ENCODE data around the gene SLC51A. TPM values are rescaled to one million over a fixed set of nuclear protein-coding genes. Genes with fewer than 3 reads are reported as not detected.
"Not testable (repeated sequence)": the region's sequence is repeated elsewhere in the genome, so short reads cannot be mapped to it uniquely, and the experiment has no call there.

SLC51A gene
- not detected in 2 replicates for total RNA-seq (2014; rRNA removed; shearing (Covaris generic))
- not detected in 2 replicates for polyA plus RNA-seq (2015; cell fraction: cytosol; rRNA removed)
- 0.11 TPM in 1 of 2 replicates, not detected in the other for polyA plus RNA-seq (2015; cell fraction: nucleus; rRNA removed)

DNA sequence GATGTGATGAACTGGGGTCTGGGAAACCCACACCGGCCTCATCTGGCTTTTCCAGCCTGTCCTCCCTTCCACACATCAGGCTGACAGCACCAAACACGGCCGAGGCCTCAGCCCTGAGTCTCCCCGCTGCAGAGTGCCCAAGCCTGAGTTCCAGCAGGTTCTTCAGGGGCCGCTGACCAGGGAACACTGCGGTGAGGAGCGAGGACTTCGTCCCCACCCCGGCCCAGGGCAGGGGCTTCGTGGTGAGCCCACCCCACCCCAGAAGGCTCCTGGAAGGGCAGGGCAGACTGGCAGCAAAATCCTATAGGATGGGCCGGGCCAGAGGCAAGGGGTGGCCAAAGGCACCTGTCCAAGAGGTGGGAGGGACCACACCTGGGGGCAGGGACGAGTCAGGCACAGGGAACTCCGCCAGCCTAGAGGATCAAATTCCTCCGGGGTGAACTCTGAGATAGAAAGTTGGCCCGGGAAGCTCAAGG, at the start of gene SLC51A:
SLC51A (plus strand) TSS at position 446 of the 476 bp plus-strand sequence. CDS start 179 bp downstream, outside the sequence.
- DNase-seq (ENCODE audit: low read depth): no peak

DNA sequence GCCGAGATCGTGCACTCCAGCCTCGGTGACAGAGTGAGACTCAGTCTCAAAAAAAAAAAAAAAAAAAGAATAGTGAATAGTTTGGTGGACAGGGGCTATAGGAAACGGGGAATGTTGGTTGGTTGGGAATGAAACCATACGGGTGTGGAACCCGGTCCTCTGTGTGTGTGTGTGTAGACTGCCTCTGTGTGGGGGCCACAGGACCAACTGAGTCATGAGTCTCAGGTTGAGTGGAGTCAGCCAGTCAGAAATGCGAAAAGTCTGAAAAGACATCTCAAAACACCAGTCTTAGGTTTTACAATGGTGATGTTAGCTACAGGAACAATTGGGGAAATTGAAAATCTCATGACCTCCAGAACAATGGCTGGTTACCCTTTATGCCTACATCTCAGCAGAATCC, 49.6 kb upstream of the SLC51A start:
- DNase-seq (ENCODE audit: low read depth): no peak

DNA sequence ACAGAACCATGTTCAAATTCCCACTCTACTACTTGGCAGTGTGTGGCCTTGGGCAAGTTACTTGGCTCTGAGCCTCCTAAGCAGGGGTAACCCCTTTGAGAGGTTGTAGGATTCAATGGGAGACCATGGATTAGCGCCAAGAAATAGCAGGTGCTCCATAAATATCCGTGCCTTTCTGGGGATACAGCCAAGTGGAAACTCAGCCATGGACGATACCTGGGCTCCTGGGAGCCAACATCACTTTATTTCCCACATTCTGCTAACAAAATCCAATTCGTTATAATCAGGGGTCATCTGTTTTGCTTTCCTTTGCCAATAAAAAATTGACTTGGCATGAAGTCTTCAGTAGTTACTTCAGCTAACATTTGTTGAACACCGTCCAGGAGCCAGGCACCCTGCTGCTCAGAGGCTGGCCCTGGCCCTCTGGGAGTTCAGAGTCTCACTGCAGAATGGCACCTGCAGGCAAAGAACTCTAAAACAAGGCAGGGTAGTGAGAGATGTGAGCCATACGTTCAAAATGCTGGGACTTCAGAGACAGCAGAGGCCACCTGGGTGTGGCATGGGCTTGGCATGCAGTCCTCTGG, 47.4 kb upstream of the SLC51A start:
- DNase-seq (ENCODE audit: low read depth): no peak

DNA sequence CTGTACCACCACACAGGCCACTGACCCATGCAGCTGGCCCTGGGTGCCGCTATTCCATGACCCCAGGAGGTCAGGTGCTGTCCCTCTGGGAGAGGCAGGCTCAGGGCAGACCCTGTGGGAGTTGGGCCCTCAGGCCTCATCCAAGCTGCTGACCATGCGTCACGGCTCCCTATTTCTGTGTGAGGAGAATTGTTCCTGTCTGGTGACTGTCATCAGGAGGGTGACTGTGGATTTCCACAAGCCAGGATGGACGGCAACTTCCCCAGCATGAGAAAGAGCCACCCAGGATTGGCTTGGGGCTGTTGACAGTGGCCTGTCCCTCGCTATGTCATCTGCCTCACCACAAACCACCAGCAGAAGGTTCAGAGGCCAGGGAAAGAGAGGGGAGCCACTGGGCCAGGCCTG, 46.5 kb upstream of the SLC51A start:
- no peak for DNase-seq (ENCODE audit: low read depth)

DNA sequence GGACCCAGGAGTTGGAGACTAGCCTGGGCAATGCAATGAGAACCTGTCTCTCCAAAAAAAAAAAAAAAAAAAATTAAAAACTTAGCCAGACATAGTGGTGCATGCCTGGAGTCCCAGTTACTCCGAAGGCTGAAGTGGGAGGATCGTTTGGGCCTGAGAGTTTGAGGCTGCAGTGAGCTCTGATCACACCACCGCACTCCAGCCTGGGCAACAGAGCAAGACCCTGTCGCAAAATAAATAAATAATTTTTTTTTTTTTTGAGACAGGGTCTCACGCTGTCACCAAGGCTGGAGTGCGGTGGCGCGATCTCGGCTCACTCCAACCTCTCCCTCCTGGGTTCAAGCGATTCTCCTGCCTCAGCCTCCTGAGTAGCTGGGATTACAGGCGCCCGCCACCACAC, 46.0 kb upstream of the SLC51A start:
- DNase-seq (ENCODE audit: low read depth): not testable (repeated sequence)

DNA sequence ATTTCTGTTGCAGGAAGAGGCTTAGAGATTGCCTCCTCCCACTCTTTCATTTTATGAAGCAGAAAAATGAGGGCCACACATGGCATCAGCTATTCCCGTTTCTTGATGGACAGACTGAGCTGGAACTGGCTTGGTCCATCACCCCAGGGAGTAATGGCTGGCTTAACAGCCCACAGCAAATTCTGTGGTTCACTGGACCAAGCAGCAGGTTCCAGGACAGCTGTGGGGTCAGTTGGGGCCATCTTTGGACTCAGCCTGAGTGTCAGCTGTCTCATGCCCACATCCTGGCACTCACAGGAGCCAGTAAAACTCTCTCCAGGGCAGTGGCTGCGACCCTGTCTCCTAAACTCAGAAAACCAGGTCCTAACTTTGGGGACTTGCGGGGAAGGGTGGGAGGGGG, 41.7 kb upstream of the SLC51A start:
- DNase-seq (ENCODE audit: low read depth): no peak

DNA sequence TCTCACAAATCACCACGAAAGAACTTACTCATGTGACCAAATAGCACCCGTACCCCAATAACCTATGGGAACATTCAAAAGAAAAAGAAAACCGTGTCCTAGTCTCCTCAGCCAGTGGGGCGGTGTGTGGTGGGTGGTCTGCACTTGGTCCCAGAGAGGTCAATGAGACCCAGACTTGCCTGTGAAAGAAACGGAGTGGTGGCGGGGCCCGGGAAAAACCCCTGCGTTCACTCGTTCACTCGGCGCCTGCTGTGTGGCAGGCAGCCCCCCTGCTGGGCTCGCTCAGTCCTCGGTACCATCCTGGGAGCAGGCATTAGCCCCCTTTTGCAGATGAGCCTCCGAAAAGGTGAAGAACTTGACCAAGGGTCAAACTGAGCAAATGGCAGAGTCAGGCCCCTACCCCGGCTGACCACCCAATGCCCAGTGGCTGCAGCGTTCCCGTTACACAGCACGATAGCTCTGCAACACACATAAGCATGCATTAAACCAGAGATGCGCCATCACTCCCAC, 41.2 kb upstream of the SLC51A start:
- DNase-seq (ENCODE audit: low read depth): no peak

DNA sequence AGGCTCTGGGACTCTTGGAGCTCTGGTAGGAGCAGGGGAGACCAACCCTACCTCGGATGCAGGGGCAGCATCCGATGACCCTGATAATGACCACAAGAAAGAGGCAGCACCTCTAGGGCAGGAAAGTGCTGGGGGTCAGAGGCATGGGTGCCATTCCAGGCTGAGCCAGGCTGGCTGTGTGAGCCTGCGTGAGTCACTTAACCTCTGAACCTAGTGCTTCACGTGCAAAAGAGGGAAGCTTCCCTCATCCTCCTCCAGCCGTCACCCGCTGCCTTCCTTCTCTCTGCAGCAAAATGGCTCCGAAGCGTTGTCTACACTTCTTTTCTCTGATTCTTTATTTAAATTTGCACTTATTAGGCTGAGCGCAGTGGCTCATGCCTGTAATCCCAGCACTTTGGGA, 40.6 kb upstream of the SLC51A start:
- DNase-seq (ENCODE audit: low read depth): no peak

DNA sequence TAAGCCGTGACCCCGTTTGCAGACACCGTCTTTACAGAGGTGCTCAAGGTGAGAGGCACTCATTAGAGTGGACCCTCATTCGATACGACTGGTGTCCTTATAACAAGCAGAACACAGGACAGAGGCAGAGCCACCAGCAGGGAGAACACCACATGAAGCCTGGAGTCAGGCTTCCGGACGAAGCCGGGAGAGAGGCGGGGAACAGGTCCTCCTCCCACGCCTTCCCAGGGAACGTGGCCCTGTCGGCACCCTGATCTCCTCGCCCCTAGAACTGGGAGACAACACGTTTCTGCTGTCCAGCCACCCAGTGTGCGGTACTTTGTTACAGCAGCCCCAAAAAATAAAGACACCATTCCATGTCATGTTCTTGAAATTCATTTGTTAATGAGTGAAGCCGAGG, 38.8 kb upstream of the SLC51A start:
- DNase-seq (ENCODE audit: low read depth): no peak

DNA sequence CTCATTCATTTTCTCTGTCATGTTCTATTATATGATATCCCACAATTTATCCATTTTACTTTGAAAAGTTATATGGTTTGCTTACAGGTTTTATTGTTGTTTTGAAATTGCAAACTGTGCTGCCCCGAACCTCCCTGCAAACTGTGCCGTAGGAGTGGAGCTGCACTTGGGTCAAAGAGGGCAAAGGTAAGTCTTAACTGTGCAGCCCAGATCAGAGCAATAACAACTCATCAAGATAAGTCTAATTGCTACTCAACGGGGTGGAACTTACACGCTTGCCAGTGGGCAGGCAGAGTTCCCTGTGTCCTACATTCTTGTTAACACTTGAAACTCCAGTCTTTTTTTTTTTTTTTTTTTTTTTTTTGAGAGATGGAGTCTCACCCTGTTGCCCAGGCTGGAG, 38.4 kb upstream of the SLC51A start:
- no peak for DNase-seq (ENCODE audit: low read depth)

DNA sequence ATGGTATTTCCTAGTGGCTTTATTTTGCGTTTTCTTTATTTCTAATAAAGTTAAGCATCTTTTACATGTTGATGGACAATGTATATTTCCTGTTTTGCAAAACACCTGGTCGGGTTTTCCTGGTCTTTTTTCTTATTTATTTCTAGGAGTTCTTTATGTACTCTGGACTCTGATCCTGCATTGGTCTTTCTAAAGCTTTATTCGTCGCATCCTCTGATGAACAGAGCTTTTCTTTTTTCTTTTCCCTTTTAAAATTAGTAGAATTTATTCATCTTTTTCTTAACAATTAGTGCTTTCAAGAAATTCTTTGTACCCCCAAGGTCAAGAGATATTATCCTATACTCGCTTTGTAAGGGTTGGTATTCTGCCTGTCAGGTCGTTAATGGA, 37.3 kb upstream of the SLC51A start:
- no peak for DNase-seq (ENCODE audit: low read depth)

DNA sequence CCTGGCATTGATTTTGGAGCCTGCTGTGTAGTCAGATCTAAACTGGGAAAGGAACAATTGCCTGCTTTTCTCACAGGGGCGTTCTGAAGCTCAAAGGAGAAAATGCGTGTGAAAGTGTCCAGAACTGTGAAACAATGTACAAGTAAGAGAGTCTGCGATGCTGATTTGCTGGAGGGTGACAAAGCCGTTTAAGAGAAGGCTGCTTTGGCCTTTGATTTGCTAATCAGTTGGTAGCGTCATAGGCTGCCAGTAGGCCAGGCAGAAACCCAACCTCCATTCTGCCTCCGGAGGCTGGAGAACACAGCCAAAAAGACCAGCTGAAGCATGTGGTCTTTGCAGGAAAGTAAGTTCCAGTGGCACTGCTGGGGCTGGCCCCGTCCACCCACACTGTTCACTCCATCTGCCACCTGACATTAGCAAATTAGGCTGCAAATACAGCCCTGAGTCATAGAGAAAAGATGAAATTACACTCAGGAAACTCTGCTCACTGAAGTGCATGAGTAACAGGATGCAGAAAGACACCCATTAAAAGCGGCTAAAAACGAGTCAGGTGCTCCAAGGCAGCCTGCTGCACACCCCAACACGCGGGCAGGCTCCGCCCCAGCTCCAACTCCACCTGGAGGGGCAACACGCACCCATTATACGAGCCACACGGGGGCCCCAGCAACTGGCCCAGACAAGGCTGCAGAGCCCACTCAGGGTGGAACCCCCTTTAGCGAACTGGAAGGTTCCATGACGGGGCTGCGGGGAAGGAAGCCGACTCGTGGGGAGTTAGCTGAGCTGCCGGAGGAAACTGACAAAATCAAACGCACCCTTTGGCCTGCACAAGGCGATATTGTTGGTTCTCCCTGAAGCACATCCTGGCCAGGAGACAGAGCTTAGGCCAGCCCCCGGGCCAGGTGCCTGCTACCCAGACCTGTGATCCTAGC, 36.7 kb upstream of the SLC51A start:
- peak; percentile 84 for DNase-seq (ENCODE audit: low read depth)

DNA sequence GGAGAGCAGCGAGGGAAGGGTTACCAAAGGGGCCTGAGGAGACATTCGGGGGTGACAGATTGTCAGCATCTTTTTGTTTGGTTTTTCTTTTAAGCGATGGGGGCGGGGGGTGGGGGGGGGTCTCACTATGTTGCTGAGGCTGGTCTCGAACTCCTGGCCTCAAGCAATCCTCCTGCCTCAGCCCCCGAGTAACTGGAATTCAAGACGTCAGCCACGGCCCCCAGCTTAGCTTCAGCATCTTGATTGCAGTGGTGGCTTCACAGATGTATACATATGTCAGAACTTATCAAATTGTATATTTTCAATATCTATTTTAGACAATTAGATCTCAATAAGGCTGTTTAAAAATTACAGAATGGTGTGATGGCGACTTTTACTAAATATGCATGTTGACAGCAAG, 36.0 kb upstream of the SLC51A start:
- DNase-seq (ENCODE audit: low read depth): no peak

DNA sequence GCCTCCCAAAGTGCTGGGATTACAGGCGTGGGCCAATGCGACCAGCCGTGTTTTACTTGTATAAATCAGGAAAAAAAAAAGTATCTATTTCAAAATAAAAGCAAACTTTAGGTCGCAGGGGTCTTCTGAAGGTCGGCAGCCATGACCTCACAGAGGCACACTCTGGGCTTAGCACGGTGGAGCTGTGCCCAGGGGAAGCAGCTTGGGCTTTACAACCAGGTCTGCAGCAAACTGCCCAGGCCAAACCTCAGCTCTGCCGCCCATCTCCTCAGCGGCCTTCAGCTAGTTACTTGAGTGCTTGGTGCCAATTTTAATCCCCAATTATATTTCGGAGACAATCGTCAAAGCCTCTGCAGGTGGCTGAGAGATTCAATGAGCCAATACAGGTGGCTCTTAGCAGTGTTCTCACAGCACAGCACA, 35.2 kb upstream of the SLC51A start:
- DNase-seq (ENCODE audit: low read depth): no peak

DNA sequence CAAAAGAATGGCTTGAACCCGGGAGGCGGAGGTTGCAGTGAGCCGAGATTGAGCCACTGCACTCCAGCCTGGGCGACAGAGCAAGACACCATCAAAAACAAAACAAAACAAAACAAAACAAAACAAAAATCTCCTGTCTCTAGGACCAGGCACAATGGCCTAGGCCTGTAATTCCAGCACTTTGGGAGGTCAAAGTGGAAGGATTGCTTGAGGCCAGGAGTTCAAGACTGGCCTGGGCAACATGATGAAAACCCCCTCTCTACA, 32.2 kb upstream of the SLC51A start:
- DNase-seq (ENCODE audit: low read depth): not testable (repeated sequence)

DNA sequence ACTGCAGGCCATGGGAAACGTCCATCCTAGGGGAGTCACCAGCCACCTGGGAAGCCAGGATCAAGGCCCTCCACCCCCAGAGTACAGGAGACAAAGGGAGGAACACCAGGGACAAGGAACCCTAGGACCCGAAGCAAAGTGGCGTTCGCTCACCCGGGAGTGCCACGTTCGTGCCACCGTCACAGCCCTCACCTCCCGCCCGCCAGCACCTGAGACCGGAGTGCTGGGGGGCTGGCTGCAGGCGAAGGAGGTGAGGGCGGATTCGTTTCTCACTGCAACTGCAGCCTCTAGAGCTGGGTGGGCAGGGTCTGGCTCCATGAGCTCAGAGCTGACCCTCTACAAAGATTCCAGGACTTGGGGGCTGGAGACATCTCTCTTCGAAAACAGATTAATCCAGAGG, 31.5 kb upstream of the SLC51A start:
- no peak for DNase-seq (ENCODE audit: low read depth)

DNA sequence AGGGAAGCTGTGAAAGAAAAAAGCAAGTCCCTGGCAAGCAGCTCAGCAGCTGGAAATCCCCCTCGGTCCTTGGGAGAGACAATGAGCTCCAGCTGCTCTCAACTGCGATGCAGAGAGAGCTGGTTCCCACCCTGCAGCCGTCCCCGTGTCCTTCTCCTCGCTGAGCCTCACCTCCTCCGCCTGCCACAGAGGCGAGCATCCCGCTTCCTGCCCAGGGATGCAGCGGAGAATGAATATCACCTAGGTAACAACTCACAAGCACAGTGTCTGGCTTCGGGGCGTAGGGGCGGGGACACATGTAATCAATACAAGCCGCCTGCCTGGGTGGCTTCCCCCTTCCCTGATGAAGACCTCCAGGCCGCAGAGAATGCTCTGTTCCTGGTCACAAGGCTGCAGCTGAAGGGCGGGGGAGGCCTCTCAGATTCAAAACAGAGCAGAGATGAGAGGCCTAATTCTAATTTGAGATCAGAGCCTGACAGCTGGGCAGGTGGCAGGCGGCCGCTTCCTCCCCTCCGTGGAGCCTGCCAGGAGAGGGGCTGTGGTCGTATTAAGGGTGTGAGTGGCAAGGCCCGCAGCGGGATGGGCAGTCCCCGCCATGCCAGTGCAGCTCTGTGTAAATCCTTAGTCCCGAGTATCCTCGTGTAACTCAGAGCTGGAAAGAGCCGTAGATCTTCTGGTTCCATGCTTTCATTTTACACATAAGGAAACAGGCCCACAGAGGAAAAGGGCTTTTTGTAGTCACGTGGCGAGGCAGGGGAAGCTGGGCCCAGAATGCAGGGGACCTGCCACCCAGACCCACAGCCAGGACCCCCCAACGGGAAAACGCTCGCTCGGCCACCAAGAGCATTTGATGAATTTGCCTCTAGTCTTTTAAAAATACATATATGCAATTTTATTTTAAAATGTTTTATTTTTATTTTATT, 29.4 kb upstream of the SLC51A start:
- no peak for DNase-seq (ENCODE audit: low read depth)

DNA sequence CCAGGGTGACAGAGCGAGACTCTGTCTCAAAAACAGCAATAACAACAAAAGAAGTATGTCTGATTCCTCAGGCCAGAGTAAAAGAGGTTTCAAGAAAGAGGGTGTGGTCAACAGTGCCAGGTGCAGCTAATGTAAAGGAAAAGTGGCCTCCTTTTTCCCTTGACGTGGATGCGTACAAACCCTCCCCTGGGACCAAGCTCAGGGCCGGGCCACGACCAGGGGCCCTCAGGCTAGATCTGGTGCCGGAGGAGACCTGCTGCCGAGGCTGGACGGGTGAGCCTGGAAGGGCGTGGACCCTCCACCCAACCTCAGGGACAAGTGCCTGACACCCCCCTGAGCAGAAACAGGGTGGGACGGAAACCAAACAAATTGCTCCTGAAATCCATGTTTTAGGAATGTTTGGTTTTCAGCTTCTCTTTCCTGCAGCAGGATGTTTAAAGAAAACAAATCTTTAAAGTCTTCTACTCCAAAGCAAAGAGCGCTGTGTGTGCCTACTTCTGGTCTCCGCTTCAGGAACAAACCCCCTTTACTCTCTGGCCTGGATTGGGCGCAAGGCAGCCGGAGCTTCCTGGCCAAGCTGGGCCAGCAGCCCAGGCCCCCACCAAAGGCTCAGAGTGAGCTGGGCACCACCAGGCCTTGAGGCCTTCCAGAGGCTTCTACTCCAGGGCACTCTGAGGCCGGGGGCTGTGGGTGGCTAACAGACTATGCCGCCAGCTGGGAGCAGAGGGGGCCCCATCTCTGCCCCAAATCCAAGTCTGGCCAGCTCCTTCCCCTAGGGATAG, 26.6 kb upstream of the SLC51A start:
- no peak for DNase-seq (ENCODE audit: low read depth)

DNA sequence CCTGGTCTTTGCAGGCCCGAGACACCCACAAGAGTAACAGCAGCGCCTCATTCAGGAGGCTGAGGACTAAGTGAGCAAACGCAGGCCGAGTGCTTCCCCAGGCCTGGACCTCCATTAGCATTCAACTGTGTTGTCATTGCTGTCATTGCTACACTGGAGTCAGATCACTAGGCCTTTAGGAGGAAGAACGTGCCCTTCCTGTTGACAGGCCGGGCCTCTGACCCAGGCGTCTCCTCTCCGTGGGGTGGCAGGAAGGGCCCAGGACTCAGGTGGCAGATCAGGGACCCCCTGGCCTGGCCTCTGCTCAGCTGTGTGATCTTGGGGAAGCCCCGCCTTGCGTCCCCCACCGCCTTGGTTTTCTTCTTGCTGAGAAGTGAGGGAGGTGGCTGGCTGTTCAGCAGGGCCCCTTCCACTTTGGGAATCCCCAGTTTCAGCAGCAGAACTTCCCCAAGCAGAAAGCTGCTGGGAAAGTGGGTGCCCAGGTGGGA, 24.3 kb upstream of the SLC51A start:
- DNase-seq (ENCODE audit: low read depth): no peak

DNA sequence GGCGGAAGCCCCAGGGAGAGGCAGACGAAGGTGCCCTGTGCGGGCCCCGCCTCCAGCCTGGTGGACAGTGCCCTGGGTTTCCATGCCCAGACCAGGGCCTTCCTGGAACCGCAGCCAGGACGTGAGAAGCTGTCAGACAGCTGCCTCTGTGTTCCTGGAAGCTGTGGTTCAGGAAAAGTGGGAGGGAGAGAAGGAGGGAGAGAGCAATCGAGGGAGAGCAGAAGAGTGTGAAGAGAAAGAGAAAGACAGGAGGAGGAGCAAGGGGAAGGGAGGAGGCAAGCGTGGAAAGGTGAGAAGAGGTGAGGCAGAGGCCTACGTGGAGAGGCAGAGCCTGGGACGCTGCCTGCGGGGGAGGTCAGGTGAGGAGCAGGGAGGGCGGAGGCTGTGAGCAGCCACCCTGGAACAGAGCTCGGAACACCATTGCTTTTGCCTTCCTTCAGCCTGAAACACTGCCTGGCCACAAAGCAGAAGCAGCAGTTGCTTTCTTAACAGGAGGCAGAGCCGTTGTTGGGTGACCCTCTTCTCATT, 23.7 kb upstream of the SLC51A start:
- no peak for DNase-seq (ENCODE audit: low read depth)

All from HT1080 (cell line).